Left lung (tissue), 10 donors: ENCODE measurements around the gene CLEC1A. TPM values are rescaled to one million over a fixed set of nuclear protein-coding genes. Genes with fewer than 3 reads are reported as not detected.
A peak's percentile ranks its signal among the peaks of the same experiment; 100 is the strongest.

Source experiments
- ATAC-seq: fragments of 200-7000 bp; cut with Tn5 transposase; one replicate; pipeline ENCODE4 v1.9.1; 2020; ENCODE audit warnings: moderate library complexity
- DNase-seq, 4 donors: peaks; one replicate each; pipeline ENCODE4 v3.0.0-alpha.2; 2013 to 2020
- H3K27ac ChIP-seq, 2 donors: fragments of 200-600 bp; sonication (generic) in 1 of 2; one replicate each; pipeline versions ENCODE4 v1.5.0 to v1.8.0; 2020 to 2021
- H3K27me3 ChIP-seq, 2 donors: fragments of 200-600 bp; sonication (generic) in 1 of 2; one replicate each; pipeline versions ENCODE4 v1.5.0 to v1.8.0; 2020 to 2021
- H3K36me3 ChIP-seq, 2 donors: fragments of 200-600 bp; sonication (generic) in 1 of 2; one replicate each; pipeline versions ENCODE4 v1.5.0 to v1.8.0; 2020 to 2021
- H3K4me1 ChIP-seq, 2 donors: fragments of 200-600 bp; one replicate each; pipeline ENCODE4 v1.8.0; 2021
- H3K4me3 ChIP-seq, 2 donors: fragments of 200-600 bp; sonication (generic) in 1 of 2; one replicate each; pipeline versions ENCODE4 v1.5.0 to v1.8.0; 2020 to 2021; ENCODE audit warnings: mild to moderate bottlenecking in 1 of 2
- H3K9me3 ChIP-seq, 2 donors: fragments of 200-600 bp; sonication (generic) in 1 of 2; one replicate each; pipeline versions ENCODE4 v1.5.0 to v1.8.0; 2020 to 2021
- intact Hi-C, 2 donors: fragments of 100-400 bp; cut with DNase I; formaldehyde crosslinking; loops; one replicate each; pipeline versions ENCODE4 v1.11.2 to v1.14.2; 2022
- polyA plus RNA-seq, 6 donors: library from polyadenylated mRNA; unstranded; fragments of 120-200 nt; gene quantifications; one replicate each; pipeline ENCODE4 v1.2.1, GENCODE V29; 2013; ENCODE audit not compliant: insufficient read length in 6 of 6
- total RNA-seq, 2 donors: library from RNA; stranded (reverse); fragmentation: NEBNext Ultra II Directional; extraction: Animal tissue kit (Norgen Biotek cat#: 25700); gene quantifications; one replicate each; pipeline ENCODE4 v1.2.1, GENCODE V29; 2021
- TF ChIP-seq, protein P1 (sequence below), 2 donors: fragments of 200-600 bp; sonication (generic) in 1 of 2; IDR thresholded peaks; one replicate each; pipeline versions ENCODE4 v1.5.0 to v1.8.0; 2021; ENCODE audit warnings: antibody characterized with exemption in 2 of 2
- donor health status: DM: no; HTN: yes; CAD: no.
- donor health status: DM: no; HTN: no; CAD: no.

CLEC1A gene
- total and polyA plus RNA-seq, 8 donors, result 8.9 to 23.0 (median 20.0) TPM

DNA sequence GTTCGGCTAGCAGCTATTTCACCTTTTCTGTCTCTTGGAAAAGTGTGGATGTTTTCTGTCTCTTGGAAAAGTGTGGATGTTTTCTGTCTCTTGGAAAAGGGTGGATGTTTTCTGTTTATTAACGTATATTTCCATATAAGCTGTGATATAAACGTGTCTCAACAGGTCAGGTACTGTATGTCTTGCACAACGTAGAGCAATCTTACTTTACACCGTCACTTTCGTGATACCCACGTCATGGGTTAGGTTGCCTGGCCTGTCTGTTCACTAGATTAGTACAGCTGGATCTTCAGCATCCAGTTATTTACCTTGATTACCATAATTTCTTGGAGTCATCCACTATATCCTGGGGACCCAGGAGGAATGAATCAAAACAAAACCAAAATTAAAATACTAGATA is 17.1 kb upstream of the CLEC1A start:
- ATAC-seq (no peak), DNase-seq (no peak)
- Histone ChIP-seq H3K27ac (no peak overlapping the region), H3K9me3 (peaks cover 0 to 8% of the 10 kb centered on the region in 2 donors), H3K4me1 (peaks cover 0 to 19% of the 10 kb centered on the region in 2 donors), H3K27me3 (no peaks in the 10 kb centered on the region), H3K4me3 (no peak overlapping the region), H3K36me3 (peaks cover 0 to 31% of the 10 kb centered on the region in 2 donors)
- TF ChIP-seq, protein P1, sequence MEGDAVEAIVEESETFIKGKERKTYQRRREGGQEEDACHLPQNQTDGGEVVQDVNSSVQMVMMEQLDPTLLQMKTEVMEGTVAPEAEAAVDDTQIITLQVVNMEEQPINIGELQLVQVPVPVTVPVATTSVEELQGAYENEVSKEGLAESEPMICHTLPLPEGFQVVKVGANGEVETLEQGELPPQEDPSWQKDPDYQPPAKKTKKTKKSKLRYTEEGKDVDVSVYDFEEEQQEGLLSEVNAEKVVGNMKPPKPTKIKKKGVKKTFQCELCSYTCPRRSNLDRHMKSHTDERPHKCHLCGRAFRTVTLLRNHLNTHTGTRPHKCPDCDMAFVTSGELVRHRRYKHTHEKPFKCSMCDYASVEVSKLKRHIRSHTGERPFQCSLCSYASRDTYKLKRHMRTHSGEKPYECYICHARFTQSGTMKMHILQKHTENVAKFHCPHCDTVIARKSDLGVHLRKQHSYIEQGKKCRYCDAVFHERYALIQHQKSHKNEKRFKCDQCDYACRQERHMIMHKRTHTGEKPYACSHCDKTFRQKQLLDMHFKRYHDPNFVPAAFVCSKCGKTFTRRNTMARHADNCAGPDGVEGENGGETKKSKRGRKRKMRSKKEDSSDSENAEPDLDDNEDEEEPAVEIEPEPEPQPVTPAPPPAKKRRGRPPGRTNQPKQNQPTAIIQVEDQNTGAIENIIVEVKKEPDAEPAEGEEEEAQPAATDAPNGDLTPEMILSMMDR (IDR thresholded peaks at IDR 0.05), result no peak
- intact Hi-C loops, result no loop called here

DNA sequence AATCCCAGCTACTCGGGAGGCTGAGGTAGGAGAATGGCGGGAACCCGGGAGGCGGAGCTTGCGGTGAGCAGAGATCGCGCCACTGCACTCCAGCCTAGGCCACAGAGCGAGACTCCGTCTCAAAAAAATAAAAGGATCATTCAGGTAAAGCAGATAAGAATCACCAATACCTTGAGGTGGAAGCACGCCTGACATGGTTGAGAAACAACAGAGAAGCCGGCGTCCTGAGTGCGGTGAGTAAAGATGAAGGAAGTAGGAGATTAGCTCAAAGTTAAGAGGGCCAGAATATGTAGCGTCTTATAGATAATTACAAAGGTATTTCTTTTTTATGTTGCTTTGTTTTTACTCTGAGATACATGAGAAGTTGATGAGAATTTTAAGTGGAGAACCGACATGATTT is 16.5 kb upstream of the CLEC1A start:
- intact Hi-C loops, result no loop called here
- H3K4me1 ChIP-seq, result peaks cover 0 to 13% of the 10 kb centered on the region in 2 donors
- no peak for DNase-seq
- TF ChIP-seq, protein P1 (IDR thresholded peaks at IDR 0.05), result no peak
- H3K36me3 ChIP-seq, result peaks cover 0 to 28% of the 10 kb centered on the region in 2 donors
- H3K27me3 ChIP-seq, result no peaks in the 10 kb centered on the region
- no peak overlapping the region for H3K27ac ChIP-seq
- no peak overlapping the region for H3K4me3 ChIP-seq
- peaks cover 0 to 8% of the 10 kb centered on the region in 2 donors for H3K9me3 ChIP-seq
- ATAC-seq, result no peak

DNA sequence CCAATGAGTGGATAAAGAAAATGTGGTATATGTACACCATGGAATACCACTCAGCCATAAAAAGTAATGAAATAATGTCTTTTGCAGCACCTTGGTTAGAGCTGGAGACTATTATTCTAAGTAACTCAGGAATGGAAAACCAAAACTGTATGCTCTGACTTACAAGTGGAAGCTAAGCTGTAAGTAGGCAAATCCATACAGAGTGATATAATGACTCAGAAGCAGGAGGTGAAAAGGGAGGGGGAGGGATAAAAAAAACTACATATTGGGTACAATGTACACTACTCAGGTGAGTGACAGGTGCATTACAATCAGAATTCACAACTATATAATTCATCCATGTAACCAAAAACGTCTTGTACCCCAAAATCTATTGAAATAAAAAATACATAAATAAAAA is 15.1 kb upstream of the CLEC1A start:
- H3K9me3 ChIP-seq, result peaks cover 0 to 8% of the 10 kb centered on the region in 2 donors
- H3K27me3 ChIP-seq, result no peaks in the 10 kb centered on the region
- intact Hi-C loops, result no loop called here
- no peak for DNase-seq
- TF ChIP-seq, protein P1 (IDR thresholded peaks at IDR 0.05), result no peak
- H3K4me1 ChIP-seq, result no peaks in the 10 kb centered on the region
- ATAC-seq, result no peak
- H3K4me3 ChIP-seq, result no peak overlapping the region
- no peak overlapping the region for H3K27ac ChIP-seq
- H3K36me3 ChIP-seq, result peaks cover 0 to 23% of the 10 kb centered on the region in 2 donors

DNA sequence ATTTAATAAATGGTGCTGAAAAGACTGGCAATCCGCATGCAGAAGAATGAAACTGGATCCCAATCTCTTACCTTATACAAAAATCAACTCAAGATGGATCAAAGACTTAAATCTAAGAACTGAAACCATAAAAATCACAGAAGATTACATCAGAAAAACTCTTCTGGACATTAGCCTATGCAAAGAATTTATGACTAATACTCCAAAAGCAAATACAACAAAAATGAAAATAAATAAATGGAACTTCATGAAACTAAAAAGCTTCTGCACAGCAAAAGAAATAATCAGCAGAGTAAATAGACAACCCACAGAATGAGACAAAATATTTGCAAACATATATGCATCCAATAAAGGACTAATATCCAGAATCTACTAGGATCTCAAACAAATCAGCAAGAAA is 14.3 kb upstream of the CLEC1A start:
- no peak for ATAC-seq
- peaks cover 0 to 16% of the 10 kb centered on the region in 2 donors for H3K36me3 ChIP-seq
- no peak overlapping the region for H3K27ac ChIP-seq
- H3K9me3 ChIP-seq, result peaks cover 0 to 8% of the 10 kb centered on the region in 2 donors
- H3K27me3 ChIP-seq, result no peaks in the 10 kb centered on the region
- TF ChIP-seq, protein P1 (IDR thresholded peaks at IDR 0.05), result no peak
- DNase-seq, result no peak
- no peak overlapping the region for H3K4me3 ChIP-seq
- no peaks in the 10 kb centered on the region for H3K4me1 ChIP-seq
- intact Hi-C loops, result no loop called here

DNA sequence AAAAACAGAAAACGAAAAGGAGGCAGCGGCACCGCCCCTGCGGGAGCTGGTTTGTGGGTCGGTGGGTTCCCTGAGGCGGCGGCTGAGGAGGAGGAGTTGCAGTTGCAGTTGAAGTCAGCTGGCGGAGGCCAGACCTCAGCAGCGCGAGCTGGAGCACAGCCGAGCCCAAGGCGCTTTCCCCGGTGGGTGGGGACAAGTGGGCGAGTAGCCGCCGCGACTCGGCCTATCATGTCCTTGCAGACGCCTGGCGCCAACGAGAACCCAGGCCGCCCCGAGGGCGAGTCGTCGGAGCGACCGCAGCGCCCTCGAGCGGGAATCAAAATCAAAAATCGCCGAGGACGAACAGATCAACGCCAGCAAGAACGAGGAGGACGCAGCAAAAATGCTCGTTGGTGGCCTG is 12.7 kb upstream of the CLEC1A start:
- Histone ChIP-seq H3K4me1 (no peaks in the 10 kb centered on the region), H3K36me3 (no peaks in the 10 kb centered on the region), H3K9me3 (peaks cover 0 to 8% of the 10 kb centered on the region in 2 donors), H3K27me3 (no peaks in the 10 kb centered on the region), H3K4me3 (no peak overlapping the region), H3K27ac (no peak overlapping the region)
- TF ChIP-seq, protein P1 (IDR thresholded peaks at IDR 0.05), result no peak
- no peak for ATAC-seq
- intact Hi-C loops, result no loop called here
- peak in 1 of 4 donors; percentile 79 for DNase-seq
